Nephron progenitor cell (in vitro differentiated cells): Measurements from ENCODE around the gene RIMS4.

Source experiments
- DNase-seq: peaks from one replicate; pipeline ENCODE4 v3.0.0; 2021
- H3K27ac Mint-ChIP-seq: 2 replicates; pipeline ENCODE4 v1.8.0; 2021; ENCODE audit warnings: mild to moderate bottlenecking, moderate library complexity, mixed read lengths
- H3K27me3 Mint-ChIP-seq: 2 replicates; pipeline ENCODE4 v1.8.0; 2021; ENCODE audit warnings: mild to moderate bottlenecking, low read depth, mixed read lengths; ENCODE audit not compliant: poor library complexity
- H3K36me3 Mint-ChIP-seq: 2 replicates; pipeline ENCODE4 v1.8.0; 2021; ENCODE audit warnings: low read depth, mixed read lengths
- H3K4me1 Mint-ChIP-seq: 2 replicates; pipeline ENCODE4 v1.8.0; 2021; ENCODE audit warnings: mixed read lengths
- H3K4me3 Mint-ChIP-seq: 2 replicates; pipeline ENCODE4 v1.8.0; 2021; ENCODE audit warnings: mild to moderate bottlenecking, moderate library complexity, mixed read lengths
- H3K9me3 Mint-ChIP-seq: 2 replicates; pipeline ENCODE4 v1.8.0; 2021; ENCODE audit warnings: mild to moderate bottlenecking, moderate library complexity, mixed read lengths
- CTCF ChIP-seq: fragments of 200-600 bp; sonication (generic); IDR thresholded peaks from 2 replicates; pipeline ENCODE4 v1.5.0; 2021; ENCODE audit warnings: antibody characterized with exemption

The RIMS4 gene

GRCh38 chr20:44720997-44721784 lies 89.2 kb downstream of the RIMS4 start:
- no peak for DNase-seq
- H3K27me3 Mint-ChIP-seq, result peaks cover 10% of the 10 kb centered on the region
- no peak for TF ChIP-seq CTCF
- no peaks in the 10 kb centered on the region for H3K9me3 Mint-ChIP-seq
- no peak overlapping the region for H3K4me3 Mint-ChIP-seq
- no peaks in the 10 kb centered on the region for H3K4me1 Mint-ChIP-seq
- no peaks in the 10 kb centered on the region for H3K36me3 Mint-ChIP-seq
- no peak overlapping the region for H3K27ac Mint-ChIP-seq

GRCh38 chr20:44720621-44720996 lies 89.7 kb downstream of the RIMS4 start:
- H3K9me3 Mint-ChIP-seq, result no peaks in the 10 kb centered on the region
- no peaks in the 10 kb centered on the region for H3K4me1 Mint-ChIP-seq
- TF ChIP-seq CTCF, result no peak
- DNase-seq, result no peak
- H3K4me3 Mint-ChIP-seq, result no peak overlapping the region
- H3K27me3 Mint-ChIP-seq, result peaks cover 14% of the 10 kb centered on the region
- no peaks in the 10 kb centered on the region for H3K36me3 Mint-ChIP-seq
- no peak overlapping the region for H3K27ac Mint-ChIP-seq

GRCh38 chr20:44719841-44720240 lies 90.5 kb downstream of the RIMS4 start:
- Mint-ChIP-seq H3K27ac (no peak overlapping the region), H3K27me3 (peaks cover 14% of the 10 kb centered on the region)

GRCh38 chr20:44717986-44718385 lies 92.4 kb downstream of the RIMS4 start:
- Mint-ChIP-seq H3K27ac (no peak overlapping the region), H3K9me3 (no peaks in the 10 kb centered on the region), H3K4me3 (no peak overlapping the region), H3K27me3 (peaks cover 12% of the 10 kb centered on the region), H3K36me3 (no peaks in the 10 kb centered on the region), H3K4me1 (peaks cover 10% of the 10 kb centered on the region)
- DNase-seq, result peak; percentile 30
- no peak for TF ChIP-seq CTCF

More at GRCh38 chr20:44719841-44720240, 90.5 kb downstream of the RIMS4 start:
- no peaks in the 10 kb centered on the region for H3K36me3 Mint-ChIP-seq
- no peaks in the 10 kb centered on the region for H3K4me1 Mint-ChIP-seq
- no peak overlapping the region for H3K4me3 Mint-ChIP-seq
- H3K9me3 Mint-ChIP-seq, result no peaks in the 10 kb centered on the region
- no peak for TF ChIP-seq CTCF
- no peak for DNase-seq

GRCh38 chr20:44716309-44717106 lies 93.8 kb downstream of the RIMS4 start:
- DNase-seq, result no peak
- H3K4me1 Mint-ChIP-seq, result peaks cover 10% of the 10 kb centered on the region
- no peak for TF ChIP-seq CTCF
- H3K27ac Mint-ChIP-seq, result peak overlapping the region; percentile 39
- no peak overlapping the region for H3K4me3 Mint-ChIP-seq
- no peaks in the 10 kb centered on the region for H3K36me3 Mint-ChIP-seq
- peaks cover 9% of the 10 kb centered on the region for H3K27me3 Mint-ChIP-seq
- no peaks in the 10 kb centered on the region for H3K9me3 Mint-ChIP-seq
